Measurements from ENCODE around the gene FEZ2. TPM values are rescaled to one million over a fixed set of nuclear protein-coding genes. Genes with fewer than 3 reads are reported as not detected.

The FEZ2 gene
- total and polyA plus RNA-seq, 2 donors (not counting 3 experiments of a cell fraction or from before 2014, with no cell fraction given): 41.2 to 72.4 TPM

DNA sequence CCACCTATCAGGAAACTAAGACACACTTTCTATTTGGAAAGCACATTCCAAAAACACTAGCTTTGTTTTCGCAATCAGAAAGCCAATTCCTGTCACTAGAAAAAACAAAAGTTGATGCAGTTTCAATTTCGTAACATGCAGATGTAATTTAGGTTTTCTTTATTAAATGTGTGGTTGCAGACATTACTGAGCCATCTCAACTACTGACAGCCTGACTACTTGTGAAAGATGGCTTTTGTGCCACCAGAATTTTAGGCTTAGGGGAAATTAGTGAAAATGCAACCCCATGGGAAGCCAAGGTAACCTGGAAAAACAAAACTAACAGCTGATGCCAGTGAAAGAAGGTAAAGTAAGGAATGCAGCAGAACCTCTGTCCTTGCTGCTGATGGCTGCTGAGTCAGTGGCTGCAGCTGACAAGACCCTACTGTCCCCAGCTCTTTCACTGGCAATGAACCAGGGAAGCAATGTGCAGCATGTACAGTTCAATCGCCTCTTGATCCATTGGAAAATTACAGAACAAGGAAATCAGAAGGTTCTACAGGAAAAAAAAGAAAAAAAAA is 34.9 kb downstream of the FEZ2 start:
- no peaks in the 10 kb centered on the region for H3K9me3 ChIP-seq (replicated peaks; ENCODE audit: control insufficient read depth, insufficient read depth, low read length)
- H3K4me1 ChIP-seq (ENCODE audit: control insufficient read depth, extremely low read depth, insufficient read depth, low read length): peaks cover 95% of the 10 kb centered on the region
- H2AFZ ChIP-seq (ENCODE audit: low read depth, low read length): no peak overlapping the region
- BruUV-seq (replicated peaks): no TSS peak
- intact Hi-C loops (cut with micrococcal nuclease): loop anchor here (5.0 to 10.0 kb wide), 2 partner anchors 191 to 222 kb away; no protein-coding TSS in a partner anchor
- H3K9ac ChIP-seq (replicated peaks; ENCODE audit: extremely low read depth, insufficient read depth, low read length): peak overlapping the region; percentile 93
- FAIRE-seq (no peak), DNase-seq (ENCODE audit: low read depth, low spot score) (peak; percentile 61)
- dilution Hi-C loops (cut with MboI; ENCODE audit: extremely low pct_ligation_motif_present, low sequenced_read_pairs): no loop called here
- no peaks in the 10 kb centered on the region for H3K27me3 ChIP-seq (ENCODE audit: control insufficient read depth in 2 of 2, insufficient read depth in 2 of 2, low read length in 2 of 2)
- H3K27ac ChIP-seq (ENCODE audit: insufficient read depth, low read depth, low read length): peak overlapping the region; percentile 98
- H3K9me1 ChIP-seq (replicated peaks; ENCODE audit: control insufficient read depth, extremely low read depth, insufficient read depth, low read length): no peaks in the 10 kb centered on the region
- no peaks in the 10 kb centered on the region for H3K36me3 ChIP-seq (ENCODE audit: control insufficient read depth in 2 of 2, extremely low read depth in 1 of 2, insufficient read depth in 2 of 2, low read length in 2 of 2)
- peak; percentile 78 for TF ChIP-seq POLR2A (IDR thresholded peaks at IDR 0.05; ENCODE audit: low read depth, low read length)
- no peak for TF ChIP-seq JUN (IDR thresholded peaks at IDR 0.05; ENCODE audit: borderline replicate concordance, insufficient read depth, insufficient read length, low read depth)
- TF ChIP-seq EZH2 (IDR thresholded peaks at IDR 0.05; ENCODE audit: borderline replicate concordance, low read depth, low read length, severe bottlenecking): no peak
- no peak for TF ChIP-seq GATA2 (IDR thresholded peaks at IDR 0.05; ENCODE audit: insufficient read depth, insufficient read length, low read depth, low read length)
- peak; percentile 2 for TF ChIP-seq FOS (IDR thresholded peaks at IDR 0.05; ENCODE audit: borderline replicate concordance, insufficient read depth, low read length)
- TF ChIP-seq POLR2AphosphoS5 (IDR thresholded peaks at IDR 0.05; ENCODE audit: insufficient read depth, low read depth, low read length): peak; percentile 27
- no peak for TF ChIP-seq MAX (IDR thresholded peaks at IDR 0.05; ENCODE audit: insufficient read depth, insufficient read length)
- TF ChIP-seq MYC (IDR thresholded peaks at IDR 0.05; ENCODE audit: low read depth, low read length): no peak
- no peaks in the 10 kb centered on the region for H4K20me1 ChIP-seq (replicated peaks; ENCODE audit: control insufficient read depth, extremely low read depth, insufficient read depth, low read length)
- peak overlapping the region in 1 of 3 experiments; percentile 33 for H3K4me3 ChIP-seq (replicated peaks in 1 of 3; ENCODE audit: insufficient read depth in 1 of 3, low read depth in 1 of 3, low read length in 3 of 3)
- peaks cover 58% of the 10 kb centered on the region for H3K79me2 ChIP-seq (ENCODE audit: control insufficient read depth, insufficient read depth, low read length)
- ChIA-PET CTCF (interaction anchor here (0.9 to 4.5 kb wide), 10 partner anchors 10 to 223 kb away, joined by 3 to 29 read pairs (median 4); no protein-coding TSS in a partner anchor), POLR2A (interaction anchor here (0.7 to 1.7 kb wide), 6 partner anchors 35 to 208 kb away, joined by 3 to 10 read pairs (median 4); partner anchors contain the start of genes CRIM1 and FEZ2)
- H3K4me2 ChIP-seq (ENCODE audit: insufficient read depth, low read length): peak overlapping the region; percentile 58
